Activated T-helper 9 cell treated with anti-CD3 and anti-CD28 coated beads, Interleukin-2, amount 50 U/mL, for 16 hours (primary cell): ENCODE results near the gene SMARCA4.
"Not testable (repeated sequence)": the region's sequence is repeated elsewhere in the genome, so short reads cannot be mapped to it uniquely, and the experiment has no call there.

ENCODE experiments used
- DNase-seq: peaks from one replicate; pipeline ENCODE4 v3.0.0-alpha.2; 2020; ENCODE audit warnings: low read depth

Gene SMARCA4

DNA sequence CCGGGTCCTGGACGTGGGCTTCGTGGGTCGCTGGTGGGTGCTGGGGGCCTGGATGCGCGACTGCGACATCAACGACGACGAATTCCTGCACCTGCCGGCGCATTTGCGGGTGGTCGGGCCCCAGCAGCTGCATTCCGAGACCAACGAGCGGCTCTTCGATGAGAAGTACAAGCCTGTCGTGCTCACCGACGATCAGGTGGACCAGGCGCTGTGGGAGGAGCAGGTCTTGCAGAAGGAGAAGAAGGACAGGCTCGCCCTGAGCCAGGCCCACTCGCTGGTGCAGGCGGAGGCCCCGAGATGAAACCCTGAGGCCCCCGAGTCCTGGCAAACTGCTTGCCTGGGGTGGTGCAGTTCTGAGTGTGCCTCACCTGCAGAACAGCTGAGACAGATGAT lies 31.4 kb upstream of the SMARCA4 start:
- DNase-seq: no peak

DNA sequence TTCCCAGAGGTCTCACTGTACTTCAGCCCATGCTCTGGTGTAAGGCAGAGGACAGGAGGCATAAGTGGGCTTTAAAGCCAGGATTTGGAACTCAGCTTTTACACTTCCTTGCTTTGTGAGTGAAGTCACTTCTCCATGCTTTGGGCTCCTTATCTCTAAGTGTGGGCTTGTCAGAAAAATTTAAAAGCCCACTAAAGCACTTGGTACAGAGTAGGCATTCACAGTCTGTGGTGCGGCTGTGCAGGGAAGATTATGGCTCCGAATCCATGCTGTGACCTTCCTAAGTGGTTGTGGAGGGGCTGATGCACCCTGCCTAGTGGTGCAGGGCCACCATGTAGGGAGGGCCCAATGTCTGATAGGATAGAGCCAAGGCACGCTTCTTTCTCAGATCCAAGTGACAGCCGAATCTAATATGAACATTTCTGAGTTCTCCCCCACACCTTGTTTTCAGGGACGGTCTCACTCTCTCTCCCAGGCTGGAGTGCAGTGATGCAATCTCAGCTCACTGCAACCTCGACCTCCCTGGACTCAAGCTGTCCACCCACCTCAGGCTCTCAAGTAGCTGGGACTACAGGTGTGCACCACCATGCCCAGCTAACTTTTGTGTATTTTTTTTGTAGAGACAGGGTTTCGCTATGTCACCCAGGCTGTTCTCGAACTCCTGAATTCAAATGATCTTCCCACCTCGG lies 25.3 kb upstream of the SMARCA4 start:
- no peak for DNase-seq

DNA sequence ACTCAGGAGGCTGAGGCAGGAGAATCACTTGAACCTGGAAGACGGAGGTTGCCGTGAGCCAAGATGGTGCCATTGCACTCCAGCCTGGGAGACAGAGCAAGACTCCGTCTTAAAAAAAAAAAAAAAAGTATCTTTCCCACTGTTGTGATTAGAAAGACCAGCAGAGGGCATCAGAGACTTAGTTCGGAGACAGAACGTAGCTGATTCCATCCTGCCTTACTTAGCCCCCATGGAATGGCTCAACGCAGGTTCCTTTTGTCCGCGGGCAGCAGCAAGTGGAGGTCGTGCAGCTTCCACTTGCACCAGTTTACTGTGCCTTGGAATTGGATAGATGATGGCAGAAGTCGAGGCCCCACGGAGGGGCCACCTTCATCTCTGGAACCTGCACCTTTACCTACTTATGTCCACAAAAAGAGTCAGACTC lies 24.2 kb upstream of the SMARCA4 start:
- DNase-seq: no peak

- DNase-seq: not testable (repeated sequence)
These were observed 19.2 kb upstream of the SMARCA4 start for GRCh38 chr19:10941649-10942048.

DNA sequence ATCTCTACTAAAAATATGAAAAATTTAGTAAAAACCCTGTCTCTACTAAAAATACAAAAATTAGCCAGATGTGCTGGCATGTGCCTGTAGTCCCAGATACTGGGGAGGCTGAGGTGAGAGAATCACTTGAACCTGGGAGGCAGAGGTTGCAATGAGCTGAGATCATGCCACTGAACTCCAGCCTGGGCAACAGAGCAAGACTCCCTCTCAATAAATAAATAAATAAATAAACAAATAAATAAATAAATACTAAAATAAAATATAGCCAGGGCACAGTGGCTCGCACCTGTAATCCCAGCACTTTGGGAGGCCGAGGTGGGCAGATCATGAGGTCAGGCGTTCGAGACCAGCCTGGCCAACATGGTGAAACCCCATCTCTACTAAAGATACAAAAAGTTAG lies 17.4 kb upstream of the SMARCA4 start:
- DNase-seq: not testable (repeated sequence)

- no peak for DNase-seq
These were observed 15.6 kb upstream of the SMARCA4 start for GRCh38 chr19:10945264-10945663.

DNA sequence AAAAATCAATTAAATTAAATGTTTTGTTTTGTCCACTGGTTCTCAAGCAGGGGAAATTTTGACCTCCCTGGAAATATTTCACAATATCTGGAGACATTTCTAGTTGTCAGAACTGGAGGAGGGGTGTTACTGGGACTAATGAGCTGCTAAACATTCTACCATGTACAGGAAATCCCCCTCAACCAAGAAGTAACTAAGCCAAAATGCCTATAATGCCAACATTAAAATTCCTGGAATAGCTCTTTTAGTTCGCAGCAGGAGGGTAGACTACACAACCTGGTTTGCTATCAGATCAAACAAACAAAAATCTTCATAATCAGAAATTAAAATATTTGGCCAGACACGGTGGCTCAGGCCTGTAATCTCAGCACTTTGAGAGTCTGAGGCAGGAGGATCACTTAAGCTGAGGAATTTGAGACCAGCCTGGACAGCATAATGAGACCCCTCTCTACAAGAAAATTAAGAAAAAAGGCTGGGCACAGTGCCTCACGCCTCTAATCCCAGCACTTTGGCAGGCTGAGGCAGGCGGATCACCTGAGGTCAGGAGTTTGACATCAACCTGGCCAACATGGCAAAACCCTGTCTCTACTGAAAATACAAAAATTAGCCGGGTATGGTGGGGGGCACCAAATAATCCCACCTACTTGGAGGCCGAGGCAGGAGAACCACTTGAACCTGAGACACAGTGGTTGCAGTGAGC lies 13.7 kb upstream of the SMARCA4 start:
- DNase-seq: no peak

GRCh38 chr19:10952809-10953208 lies 8.0 kb upstream of the SMARCA4 start:
- DNase-seq: no peak

- DNase-seq: not testable (repeated sequence)
These were observed 1.4 kb upstream of the SMARCA4 start for GRCh38 chr19:10959277-10959968.

DNA sequence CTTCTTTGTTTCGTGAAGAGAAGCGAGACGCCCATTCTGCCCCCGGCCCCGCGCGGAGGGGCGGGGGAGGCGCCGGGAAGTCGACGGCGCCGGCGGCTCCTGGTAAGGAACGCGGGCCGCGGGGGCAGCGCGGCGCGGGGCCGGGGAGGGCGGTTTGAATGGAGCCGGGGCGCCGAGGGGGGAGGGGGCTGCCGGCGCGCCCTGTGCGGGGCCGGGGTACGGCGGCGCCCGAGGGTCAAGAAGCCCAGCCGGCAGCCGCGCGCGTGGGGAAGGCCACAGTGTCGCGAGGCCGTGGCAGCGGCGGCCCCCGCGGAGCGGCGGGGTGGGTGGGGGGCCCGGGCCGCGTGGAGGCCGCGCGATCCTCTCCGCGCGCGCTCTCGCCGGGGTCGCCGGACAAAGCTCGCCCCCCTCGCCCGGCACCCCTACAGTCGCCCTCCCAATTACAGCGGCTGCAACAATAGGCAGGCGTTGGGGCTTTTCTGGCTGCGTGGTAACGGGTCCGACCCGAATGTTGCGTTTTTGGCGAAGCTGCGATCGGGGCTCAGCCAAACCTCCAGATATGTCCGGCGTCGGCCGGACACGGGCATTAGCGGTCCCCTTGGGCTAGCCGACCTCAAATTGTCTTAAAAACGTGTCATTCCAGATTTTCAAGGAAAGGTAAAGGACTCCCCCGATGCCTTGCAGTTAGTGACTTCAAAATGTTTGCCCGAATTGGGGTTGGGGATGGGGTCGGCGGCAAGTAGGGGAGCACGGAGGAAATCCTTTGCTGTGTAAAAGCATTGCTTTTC lies 437 bp downstream of the SMARCA4 start:
- DNase-seq: no peak

DNA sequence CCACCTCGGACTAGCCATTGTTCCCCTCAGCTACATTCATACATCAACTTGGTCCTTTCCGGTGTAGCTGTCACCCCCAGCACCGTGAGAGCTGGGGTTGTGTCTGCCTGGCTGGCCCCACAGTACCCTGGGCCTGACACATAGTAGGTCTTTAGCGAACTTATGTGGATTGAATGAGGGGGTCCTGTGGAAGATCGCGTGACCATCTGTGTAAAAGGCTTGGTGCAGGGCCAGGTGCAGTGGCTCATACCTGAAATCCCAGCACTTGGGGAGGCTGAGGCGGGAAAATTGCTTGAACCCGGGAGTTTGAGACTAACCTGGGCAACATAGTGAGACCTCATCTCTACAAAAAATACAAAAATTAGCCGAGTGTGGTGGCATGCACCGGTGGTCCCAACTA lies 2.0 kb downstream of the SMARCA4 start:
- no peak for DNase-seq

DNA sequence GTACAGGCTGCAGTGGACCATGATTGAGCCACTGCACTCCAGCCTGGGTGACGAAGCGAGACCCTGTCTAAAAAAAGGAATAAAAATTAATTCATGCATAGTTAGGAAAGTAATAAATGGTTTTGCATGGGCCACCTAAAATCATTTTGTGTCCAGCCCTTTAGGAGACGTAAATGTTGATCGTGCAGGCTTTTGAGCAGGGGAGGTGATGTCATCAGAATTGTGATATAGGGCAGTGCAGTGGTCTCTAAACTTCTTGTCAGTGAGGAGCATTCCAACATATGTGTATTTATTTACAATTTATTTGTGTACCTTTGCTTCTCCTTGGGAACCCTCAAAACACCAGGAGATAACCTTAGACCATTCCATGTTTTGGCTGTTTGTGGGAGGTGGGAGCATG lies 3.0 kb downstream of the SMARCA4 start:
- no peak for DNase-seq

DNA sequence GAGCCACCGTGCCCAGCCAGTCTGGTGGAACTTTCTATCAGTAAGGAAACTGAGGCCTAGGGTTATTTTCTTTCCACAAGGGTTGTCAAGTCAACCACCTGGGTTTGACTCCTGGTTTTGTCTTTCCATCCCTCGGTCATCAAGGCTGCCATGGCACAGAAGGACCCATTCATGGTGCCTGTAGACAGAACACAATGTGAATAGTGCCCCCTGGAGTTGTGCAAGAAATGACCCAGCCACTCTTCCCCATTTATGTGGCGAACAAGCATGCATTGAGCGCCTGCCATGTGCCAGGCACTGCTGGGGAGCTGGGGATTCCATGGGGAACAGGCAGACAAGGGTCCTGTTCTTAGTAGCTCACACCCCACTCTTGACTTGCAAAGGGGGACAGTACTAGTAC lies 4.1 kb downstream of the SMARCA4 start:
- DNase-seq: no peak

DNA sequence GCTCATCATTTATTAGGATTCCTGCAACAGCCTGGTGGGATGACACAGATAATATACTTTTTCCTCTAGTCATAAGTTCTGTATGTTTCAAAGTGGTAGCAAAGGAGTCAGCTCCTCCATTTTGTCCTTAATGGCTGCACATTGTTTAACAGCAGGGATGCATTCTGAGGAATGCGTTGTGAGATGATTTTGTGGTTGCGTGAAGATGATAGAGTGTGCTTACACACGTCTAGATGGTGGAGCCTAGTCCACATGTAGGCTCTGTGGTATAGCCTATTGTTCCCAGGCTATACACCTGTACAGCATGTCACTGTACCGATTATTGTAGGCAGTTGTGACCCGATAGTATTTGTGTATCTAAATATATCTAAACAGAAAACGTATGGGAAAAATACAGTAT lies 4.6 kb downstream of the SMARCA4 start:
- no peak for DNase-seq

DNA sequence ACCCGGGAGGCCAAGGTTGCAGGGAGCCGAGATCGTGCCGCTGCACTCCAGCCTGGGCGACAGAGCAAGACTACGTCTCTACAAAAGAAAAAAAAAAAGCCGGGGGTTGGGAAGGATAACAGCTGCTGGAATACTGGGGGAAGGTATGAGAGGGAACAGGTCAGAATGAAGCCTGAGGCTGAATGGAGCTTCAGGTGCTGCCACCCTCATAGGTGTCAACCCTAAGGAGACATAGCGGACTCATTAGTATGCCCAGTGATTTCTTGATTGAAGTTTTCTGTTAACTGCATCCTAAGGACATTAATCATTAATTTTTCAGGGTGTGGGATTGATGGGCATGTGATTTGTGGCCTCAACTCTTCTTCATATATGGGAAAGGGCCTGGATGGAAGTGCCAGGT lies 6.0 kb downstream of the SMARCA4 start:
- no peak for DNase-seq

DNA sequence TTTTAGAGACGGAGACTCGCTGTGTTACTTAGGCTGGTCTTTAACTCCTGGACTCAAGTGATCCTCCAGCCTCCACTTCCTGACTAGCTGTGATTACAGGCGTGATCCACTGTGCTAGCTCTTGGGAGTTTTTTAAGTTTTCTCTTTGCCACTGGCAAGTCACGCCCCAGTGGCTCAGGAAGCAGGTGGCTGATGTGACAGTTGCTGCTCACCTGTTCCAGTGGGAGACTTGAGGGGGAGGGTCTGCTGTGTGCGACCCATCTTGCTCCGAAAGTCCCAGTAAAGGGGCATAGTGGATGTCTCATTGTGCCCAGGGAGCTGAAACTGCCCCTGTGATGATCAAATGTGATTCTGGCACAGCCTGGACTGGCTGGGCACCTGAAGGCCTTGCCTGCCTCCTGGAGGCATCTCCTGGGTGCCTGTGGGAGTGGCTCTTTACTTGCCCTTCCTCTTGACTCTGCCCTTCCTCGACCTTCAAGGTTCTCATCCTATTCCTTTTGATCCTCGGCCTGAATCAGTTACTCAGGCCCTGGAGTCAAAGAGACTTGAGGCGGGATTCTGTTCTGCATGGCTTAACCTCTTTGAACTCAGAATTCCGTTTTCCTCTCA lies 7.8 kb downstream of the SMARCA4 start:
- no peak for DNase-seq

DNA sequence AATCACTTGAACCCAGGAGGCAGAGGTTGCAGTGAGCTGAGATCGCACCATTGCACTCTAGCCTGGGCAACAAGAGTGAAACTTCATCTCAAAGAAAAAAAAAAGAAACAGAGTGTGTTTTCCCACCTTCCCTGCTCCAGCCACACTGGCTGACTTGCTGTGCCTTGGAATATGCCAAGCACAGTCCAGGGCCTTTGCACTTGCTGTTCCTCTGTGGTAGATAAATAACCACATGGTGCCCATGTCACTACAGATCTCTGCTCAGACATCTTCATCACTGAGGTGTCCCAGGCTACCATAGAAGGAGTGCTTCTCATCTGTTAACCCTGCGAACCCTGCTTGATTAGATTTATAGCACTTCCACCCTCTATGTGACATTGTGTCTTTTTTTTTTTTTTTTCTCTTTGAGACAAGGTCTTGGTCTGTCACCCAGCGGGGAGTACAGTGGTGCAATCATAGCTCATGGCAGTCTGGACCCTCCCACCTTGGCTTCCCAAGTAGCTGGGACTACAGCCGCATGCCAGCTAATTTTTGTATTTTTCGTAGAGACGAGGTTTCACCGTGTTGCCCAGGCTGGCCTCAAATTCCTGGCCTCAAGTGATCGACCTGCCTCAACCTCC lies 10.4 kb downstream of the SMARCA4 start:
- no peak for DNase-seq

GRCh38 chr19:10975374-10976130 lies 14.7 kb downstream of the SMARCA4 start:
- no peak for DNase-seq

DNA sequence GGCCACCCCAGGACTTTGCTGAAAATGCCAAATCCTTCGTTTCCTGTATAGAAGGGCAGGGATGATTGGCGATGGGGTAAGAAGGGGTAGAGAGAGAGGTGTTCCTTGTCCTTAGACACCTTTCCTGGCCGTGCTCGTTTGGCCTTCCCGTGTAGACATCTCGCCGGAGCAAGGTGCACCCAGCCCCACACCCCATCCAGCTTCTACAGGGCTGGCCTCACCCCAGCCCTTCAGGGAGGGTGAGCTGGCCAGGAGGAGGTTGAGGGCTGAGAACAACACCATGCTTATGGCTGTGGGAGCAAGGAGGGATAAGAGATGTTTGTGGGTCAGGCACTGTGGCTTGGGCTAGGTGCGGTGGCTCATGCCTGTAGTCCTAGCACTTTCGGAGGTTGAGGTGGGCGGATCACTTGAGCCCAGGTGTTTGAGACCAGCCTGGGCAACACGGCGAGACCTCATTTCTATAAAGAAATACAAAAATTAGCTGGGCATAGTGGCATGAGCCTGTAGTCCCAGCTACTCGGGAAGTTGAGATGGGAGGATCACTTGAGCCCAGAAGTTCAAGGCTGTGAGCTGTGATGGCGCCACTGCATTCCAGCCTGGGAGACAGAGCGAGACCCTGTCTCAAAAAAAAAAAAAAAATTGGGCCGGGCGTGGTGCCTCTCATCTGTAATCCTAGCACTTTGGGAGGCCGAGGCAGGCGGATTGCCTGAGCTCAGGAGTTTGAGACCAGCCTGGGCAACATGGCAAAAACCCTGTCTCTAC lies 15.5 kb downstream of the SMARCA4 start:
- DNase-seq: no peak

DNA sequence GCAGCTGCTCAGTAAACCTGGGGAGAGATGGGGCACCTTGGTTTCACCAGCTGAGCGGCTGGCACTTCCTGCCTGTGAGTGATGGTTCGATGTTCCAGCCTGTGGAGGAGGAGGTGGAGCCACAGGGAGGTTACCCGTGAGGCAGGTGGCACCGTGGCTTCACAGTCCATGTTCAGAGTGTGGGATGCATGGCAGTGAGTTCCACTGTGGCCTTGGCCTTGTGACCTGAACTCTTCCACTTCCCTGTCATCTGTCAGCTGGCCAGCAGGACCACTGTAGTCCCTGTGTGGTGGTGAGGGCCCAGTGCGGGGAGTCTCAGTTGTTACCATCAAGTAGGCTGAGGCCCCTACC lies 16.9 kb downstream of the SMARCA4 start:
- DNase-seq: no peak
